Measurements from ENCODE around the gene PARD3B. TPM values are rescaled to one million over a fixed set of nuclear protein-coding genes. Genes with fewer than 3 reads are reported as not detected.
A peak's percentile ranks its signal among the peaks of the same experiment; 100 is the strongest.

PARD3B gene
- polyA plus RNA-seq, 1 donor: 14.0 TPM

DNA sequence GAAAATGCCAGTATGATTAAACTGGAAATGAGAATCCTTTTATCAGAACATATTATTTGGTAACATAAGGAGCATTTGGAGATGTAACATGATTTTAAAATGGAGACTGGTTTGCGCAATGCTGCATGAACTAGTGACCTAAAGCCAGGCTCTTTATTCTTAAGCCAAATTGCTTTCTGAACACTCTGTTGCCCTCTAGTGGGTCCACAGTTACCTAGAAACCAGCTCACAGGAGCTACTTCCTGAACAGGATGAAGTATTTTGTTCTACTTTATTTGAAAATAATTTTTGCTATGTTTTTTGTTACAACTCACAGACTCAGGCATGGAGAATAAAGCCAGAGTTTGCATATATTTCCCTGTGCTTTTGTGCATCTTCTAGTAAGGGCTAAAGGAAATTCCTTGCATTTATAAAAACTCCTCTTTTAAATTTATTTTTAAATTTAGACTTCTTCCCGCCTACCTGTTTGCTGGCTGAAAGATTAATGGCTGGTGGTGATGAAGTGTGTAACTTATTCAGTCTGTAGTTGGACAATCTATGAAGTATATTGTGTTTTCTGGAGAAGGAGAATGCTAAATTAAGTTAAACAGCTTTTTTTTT lies 146.7 kb downstream of the PARD3B start:
- Histone ChIP-seq H3K36me3 (ENCODE audit: control insufficient read depth, insufficient read depth, low read length) (peaks cover 3% of the 10 kb centered on the region), H3K27me3 (ENCODE audit: control insufficient read depth, insufficient read depth, low read length) (no peaks in the 10 kb centered on the region), H3K27ac (ENCODE audit: low read length) (no peak overlapping the region), H3K9me3 (ENCODE audit: control insufficient read depth, low read depth, low read length) (no peaks in the 10 kb centered on the region), H3K4me3 (ENCODE audit: low read length) (no peak overlapping the region), H3K4me1 (ENCODE audit: control insufficient read depth, insufficient read depth, low read length) (no peaks in the 10 kb centered on the region)
- DNase-seq: peak; percentile 68 to 75
- 100% methylated on average over 1 of the region's 2 CpGs for WGBS (ENCODE audit: insufficient coverage, low lambda C conversion rate)

DNA sequence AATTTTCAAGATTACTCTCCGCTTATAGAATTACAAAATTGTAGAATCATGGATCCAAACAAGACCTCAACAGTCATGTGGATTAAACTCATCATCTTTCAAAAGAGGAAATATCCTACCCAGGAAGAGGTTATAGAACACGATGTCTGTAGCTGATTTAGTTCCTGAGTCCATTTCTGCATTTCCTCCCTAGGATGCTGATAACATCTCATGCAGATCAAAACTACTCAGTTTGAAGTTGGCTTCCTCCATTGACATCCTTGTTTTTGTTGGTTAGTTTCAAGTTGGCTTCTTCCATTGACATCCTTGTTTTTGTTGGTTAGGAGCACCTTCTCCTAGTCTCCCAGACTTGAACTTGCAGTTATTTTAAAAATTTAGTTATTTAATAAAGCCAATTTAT lies 147.5 kb downstream of the PARD3B start:
- Histone ChIP-seq H3K9me3 (ENCODE audit: control insufficient read depth, low read depth, low read length) (no peaks in the 10 kb centered on the region), H3K4me3 (ENCODE audit: low read length) (no peak overlapping the region), H3K27ac (ENCODE audit: low read length) (no peak overlapping the region), H3K4me1 (ENCODE audit: control insufficient read depth, insufficient read depth, low read length) (no peaks in the 10 kb centered on the region), H3K27me3 (ENCODE audit: control insufficient read depth, insufficient read depth, low read length) (no peaks in the 10 kb centered on the region), H3K36me3 (ENCODE audit: control insufficient read depth, insufficient read depth, low read length) (peaks cover 3% of the 10 kb centered on the region)
- no peak for DNase-seq
- 100% methylated on average over 2 of the region's 2 CpGs for WGBS (ENCODE audit: insufficient coverage, low lambda C conversion rate)

DNA sequence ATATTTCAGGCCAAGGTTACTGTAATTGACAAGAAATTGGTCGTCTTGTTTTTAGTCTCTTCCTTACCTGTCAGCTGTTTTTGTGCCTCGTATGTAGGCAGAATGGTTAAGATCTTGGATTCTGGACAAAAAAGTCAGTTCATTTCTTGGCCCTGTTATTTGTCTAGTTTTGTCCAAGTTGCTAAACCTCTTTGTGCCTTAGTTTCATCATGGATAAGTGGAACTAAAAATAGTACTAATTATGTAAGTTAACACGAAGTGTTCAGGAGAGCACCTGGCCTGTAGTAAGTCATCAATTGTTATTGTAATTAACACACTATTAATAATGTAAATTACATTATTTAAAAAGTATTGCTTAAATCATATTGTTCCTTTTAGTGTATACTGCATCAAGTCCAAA lies 148.0 kb downstream of the PARD3B start:
- Histone ChIP-seq H3K27ac (ENCODE audit: low read length) (no peak overlapping the region), H3K36me3 (ENCODE audit: control insufficient read depth, insufficient read depth, low read length) (peaks cover 3% of the 10 kb centered on the region), H3K4me3 (ENCODE audit: low read length) (no peak overlapping the region), H3K4me1 (ENCODE audit: control insufficient read depth, insufficient read depth, low read length) (no peaks in the 10 kb centered on the region), H3K27me3 (ENCODE audit: control insufficient read depth, insufficient read depth, low read length) (no peaks in the 10 kb centered on the region), H3K9me3 (ENCODE audit: control insufficient read depth, low read depth, low read length) (no peaks in the 10 kb centered on the region)
- 100% methylated on average over 1 of the region's 3 CpGs for WGBS (ENCODE audit: insufficient coverage, low lambda C conversion rate)
- DNase-seq: no peak

DNA sequence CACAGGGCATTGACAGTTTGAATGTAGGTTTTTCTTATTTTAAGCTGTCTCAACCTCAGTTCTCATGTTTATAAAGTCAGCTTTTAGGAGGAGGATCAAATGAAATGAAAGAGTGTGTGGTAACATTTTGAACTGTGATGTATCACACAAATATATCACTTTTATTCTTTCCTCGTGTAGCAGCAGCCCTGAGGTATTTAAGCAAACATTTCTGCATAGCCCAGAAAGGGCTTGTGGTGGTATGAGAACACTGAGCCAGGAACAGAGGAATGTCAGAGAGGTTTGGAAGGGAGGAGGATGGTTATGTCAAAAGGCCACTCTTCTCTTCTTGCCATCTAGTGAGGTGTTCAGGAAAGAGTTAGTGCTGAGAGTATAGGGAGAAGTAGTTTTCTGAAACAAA lies 150.2 kb downstream of the PARD3B start:
- H3K4me3 ChIP-seq (ENCODE audit: low read length): no peak overlapping the region
- H3K9me3 ChIP-seq (ENCODE audit: control insufficient read depth, low read depth, low read length): no peaks in the 10 kb centered on the region
- H3K4me1 ChIP-seq (ENCODE audit: control insufficient read depth, insufficient read depth, low read length): no peaks in the 10 kb centered on the region
- no CpG with 5 or more reads among the region's 1 CpG for WGBS (ENCODE audit: insufficient coverage, low lambda C conversion rate)
- no peak for DNase-seq
- no peak overlapping the region for H3K27ac ChIP-seq (ENCODE audit: low read length)
- H3K36me3 ChIP-seq (ENCODE audit: control insufficient read depth, insufficient read depth, low read length): no peaks in the 10 kb centered on the region
- no peaks in the 10 kb centered on the region for H3K27me3 ChIP-seq (ENCODE audit: control insufficient read depth, insufficient read depth, low read length)

DNA sequence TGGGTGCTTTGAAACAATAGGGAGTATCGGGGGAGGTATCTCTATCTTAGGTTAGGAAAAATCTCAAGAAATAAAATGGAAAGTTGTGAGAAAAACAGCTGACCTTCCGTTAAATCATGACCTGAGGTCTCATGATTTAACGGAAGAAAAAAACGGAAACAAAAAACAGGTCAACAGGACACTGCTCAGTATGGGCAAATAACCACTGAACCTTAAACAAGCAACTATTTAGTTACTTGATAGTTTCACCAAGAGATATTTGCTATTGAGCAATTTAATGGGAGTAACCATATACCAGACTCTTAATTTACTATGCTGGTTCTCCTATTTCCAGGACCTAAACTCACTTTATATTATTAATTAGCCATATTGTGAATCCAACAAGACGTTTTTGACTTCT lies 150.8 kb downstream of the PARD3B start:
- Histone ChIP-seq H3K9me3 (ENCODE audit: control insufficient read depth, low read depth, low read length) (no peaks in the 10 kb centered on the region), H3K27ac (ENCODE audit: low read length) (no peak overlapping the region), H3K27me3 (ENCODE audit: control insufficient read depth, insufficient read depth, low read length) (no peaks in the 10 kb centered on the region), H3K4me3 (ENCODE audit: low read length) (no peak overlapping the region), H3K36me3 (ENCODE audit: control insufficient read depth, insufficient read depth, low read length) (no peaks in the 10 kb centered on the region), H3K4me1 (ENCODE audit: control insufficient read depth, insufficient read depth, low read length) (no peaks in the 10 kb centered on the region)
- DNase-seq: no peak
- 93% methylated on average over 5 of the region's 5 CpGs for WGBS (ENCODE audit: insufficient coverage, low lambda C conversion rate)

DNA sequence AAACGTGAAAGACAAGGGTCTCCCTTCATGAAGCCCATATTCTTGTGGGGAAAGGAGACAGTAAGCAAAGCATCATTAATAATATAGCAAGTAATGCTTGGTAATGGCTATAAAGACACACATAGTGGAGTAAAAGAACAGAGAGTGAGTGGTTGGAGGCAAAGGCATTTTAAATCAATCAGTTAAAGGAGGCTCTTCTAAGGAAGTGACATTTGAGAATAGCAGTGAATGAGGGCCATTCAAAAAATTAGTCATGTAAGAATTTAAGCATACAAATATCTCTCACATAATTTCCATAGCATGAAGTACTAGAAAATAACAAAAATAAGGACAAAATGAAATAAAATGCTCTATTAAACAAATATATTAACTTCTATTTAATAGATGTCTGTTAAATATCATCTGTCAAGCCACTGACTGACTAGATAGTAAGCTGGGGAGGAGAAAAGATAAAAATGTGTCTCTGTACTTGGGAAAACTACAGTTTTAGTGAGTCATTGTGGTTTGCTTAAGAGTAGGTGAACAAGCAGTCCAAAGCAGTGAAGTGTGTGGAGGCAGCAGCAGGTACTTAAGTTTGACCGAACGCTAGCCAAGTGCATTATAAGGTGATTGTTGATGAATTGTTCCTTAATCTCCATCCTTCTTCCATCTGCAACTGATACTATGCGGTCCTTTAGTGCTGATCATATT lies 160.1 kb downstream of the PARD3B start:
- Histone ChIP-seq H3K27me3 (ENCODE audit: control insufficient read depth, insufficient read depth, low read length) (no peaks in the 10 kb centered on the region), H3K4me1 (ENCODE audit: control insufficient read depth, insufficient read depth, low read length) (no peaks in the 10 kb centered on the region), H3K4me3 (ENCODE audit: low read length) (no peak overlapping the region), H3K9me3 (ENCODE audit: control insufficient read depth, low read depth, low read length) (no peaks in the 10 kb centered on the region), H3K27ac (ENCODE audit: low read length) (no peak overlapping the region), H3K36me3 (ENCODE audit: control insufficient read depth, insufficient read depth, low read length) (no peaks in the 10 kb centered on the region)
- no peak for DNase-seq
- 83% methylated on average over 1 of the region's 4 CpGs for WGBS (ENCODE audit: insufficient coverage, low lambda C conversion rate)

DNA sequence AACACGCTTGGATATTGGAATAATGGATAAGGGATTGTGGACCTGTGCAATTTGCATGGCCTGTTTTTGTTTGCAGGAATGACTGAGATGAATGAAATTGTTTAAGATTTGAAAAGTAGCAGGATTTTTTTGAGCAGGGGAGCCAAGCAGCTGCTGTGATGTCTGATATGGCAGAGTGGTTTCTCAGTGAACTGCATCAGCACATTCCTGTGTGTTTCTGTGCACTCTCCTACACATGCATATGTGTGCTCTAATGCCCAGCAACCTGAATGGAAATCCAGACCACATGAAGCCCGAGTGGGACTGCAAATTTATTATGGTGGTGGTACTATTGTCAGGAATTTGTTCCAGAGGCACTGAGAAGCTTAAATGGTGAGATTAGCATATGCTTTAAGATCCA lies 161.7 kb downstream of the PARD3B start:
- Histone ChIP-seq H3K27me3 (ENCODE audit: control insufficient read depth, insufficient read depth, low read length) (no peaks in the 10 kb centered on the region), H3K4me1 (ENCODE audit: control insufficient read depth, insufficient read depth, low read length) (no peaks in the 10 kb centered on the region), H3K4me3 (ENCODE audit: low read length) (no peak overlapping the region), H3K36me3 (ENCODE audit: control insufficient read depth, insufficient read depth, low read length) (no peaks in the 10 kb centered on the region), H3K27ac (ENCODE audit: low read length) (no peak overlapping the region), H3K9me3 (ENCODE audit: control insufficient read depth, low read depth, low read length) (no peaks in the 10 kb centered on the region)
- 71% methylated on average over 1 of the region's 2 CpGs for WGBS (ENCODE audit: insufficient coverage, low lambda C conversion rate)
- no peak for DNase-seq

DNA sequence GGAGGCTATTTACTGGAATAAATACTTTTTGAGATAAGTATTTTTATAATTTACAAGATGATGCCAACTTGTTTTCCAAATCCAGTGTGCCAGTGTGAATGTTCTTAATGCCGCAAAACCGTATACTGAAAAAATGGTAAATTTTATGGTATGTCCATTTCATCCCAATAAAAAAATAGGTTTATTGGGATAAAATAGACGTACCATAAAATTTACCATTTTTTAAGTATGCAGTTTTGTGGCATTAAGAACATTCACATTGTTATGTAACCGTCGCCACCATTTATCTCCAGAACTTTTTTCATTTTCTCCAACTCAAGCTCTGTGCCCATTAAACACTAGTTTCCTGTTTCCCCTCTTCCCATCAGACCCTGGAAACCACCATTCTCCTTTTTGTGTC lies 167.9 kb downstream of the PARD3B start:
- no peak for DNase-seq
- Histone ChIP-seq H3K4me1 (ENCODE audit: control insufficient read depth, insufficient read depth, low read length) (no peaks in the 10 kb centered on the region), H3K9me3 (ENCODE audit: control insufficient read depth, low read depth, low read length) (no peaks in the 10 kb centered on the region), H3K27me3 (ENCODE audit: control insufficient read depth, insufficient read depth, low read length) (no peaks in the 10 kb centered on the region), H3K36me3 (ENCODE audit: control insufficient read depth, insufficient read depth, low read length) (no peaks in the 10 kb centered on the region), H3K4me3 (ENCODE audit: low read length) (no peak overlapping the region), H3K27ac (ENCODE audit: low read length) (no peak overlapping the region)
- WGBS (ENCODE audit: insufficient coverage, low lambda C conversion rate): 80% methylated on average over 5 of the region's 5 CpGs

DNA sequence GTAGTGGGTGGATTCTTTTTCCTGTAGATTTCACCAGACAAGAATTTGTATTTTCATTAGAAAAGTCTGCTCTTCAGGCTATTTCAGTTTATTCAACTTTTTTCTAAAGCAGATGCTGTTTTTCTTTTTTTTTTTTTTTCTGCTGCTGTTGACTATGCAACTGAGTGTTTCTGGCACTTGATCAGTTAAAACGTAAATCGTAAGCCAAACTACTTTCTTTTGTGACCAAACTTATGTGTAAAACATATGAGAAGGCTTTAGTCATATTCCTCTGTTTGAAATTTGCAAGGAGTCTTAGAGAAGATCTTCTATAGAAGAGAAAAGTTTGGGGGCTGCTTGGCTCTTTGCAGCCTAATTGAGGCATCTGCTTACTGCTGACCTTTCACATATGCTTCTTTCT lies 170.1 kb downstream of the PARD3B start:
- no peaks in the 10 kb centered on the region for H3K9me3 ChIP-seq (ENCODE audit: control insufficient read depth, low read depth, low read length)
- no peak for DNase-seq
- WGBS (ENCODE audit: insufficient coverage, low lambda C conversion rate): no CpG with 5 or more reads among the region's 2 CpGs
- no peaks in the 10 kb centered on the region for H3K4me1 ChIP-seq (ENCODE audit: control insufficient read depth, insufficient read depth, low read length)
- H3K36me3 ChIP-seq (ENCODE audit: control insufficient read depth, insufficient read depth, low read length): no peaks in the 10 kb centered on the region
- no peak overlapping the region for H3K4me3 ChIP-seq (ENCODE audit: low read length)
- H3K27me3 ChIP-seq (ENCODE audit: control insufficient read depth, insufficient read depth, low read length): no peaks in the 10 kb centered on the region
- no peak overlapping the region for H3K27ac ChIP-seq (ENCODE audit: low read length)

DNA sequence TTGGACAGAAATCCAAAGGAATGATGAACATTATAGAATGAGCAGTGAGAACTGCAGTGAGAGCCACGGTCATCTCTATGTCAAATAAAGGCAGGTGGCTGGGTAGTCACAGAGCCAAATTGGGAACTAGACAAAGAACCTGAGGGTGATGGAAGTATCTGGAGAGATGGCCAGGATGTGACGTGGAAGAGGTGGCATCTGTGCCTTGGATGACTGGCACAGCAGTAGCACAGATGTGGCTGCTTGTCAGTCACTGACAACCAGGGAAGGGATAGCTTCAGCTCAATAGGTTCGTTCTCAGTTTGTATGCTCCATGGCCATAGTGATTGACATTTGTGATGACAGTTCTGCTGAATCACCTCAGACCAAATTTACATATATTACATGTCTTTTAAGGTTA lies 172.3 kb downstream of the PARD3B start:
- DNase-seq: no peak
- no CpG with 5 or more reads among the region's 3 CpGs for WGBS (ENCODE audit: insufficient coverage, low lambda C conversion rate)
- no peaks in the 10 kb centered on the region for H3K9me3 ChIP-seq (ENCODE audit: control insufficient read depth, low read depth, low read length)
- no peaks in the 10 kb centered on the region for H3K27me3 ChIP-seq (ENCODE audit: control insufficient read depth, insufficient read depth, low read length)
- no peaks in the 10 kb centered on the region for H3K36me3 ChIP-seq (ENCODE audit: control insufficient read depth, insufficient read depth, low read length)
- no peaks in the 10 kb centered on the region for H3K4me1 ChIP-seq (ENCODE audit: control insufficient read depth, insufficient read depth, low read length)
- H3K27ac ChIP-seq (ENCODE audit: low read length): no peak overlapping the region
- H3K4me3 ChIP-seq (ENCODE audit: low read length): no peak overlapping the region

DNA sequence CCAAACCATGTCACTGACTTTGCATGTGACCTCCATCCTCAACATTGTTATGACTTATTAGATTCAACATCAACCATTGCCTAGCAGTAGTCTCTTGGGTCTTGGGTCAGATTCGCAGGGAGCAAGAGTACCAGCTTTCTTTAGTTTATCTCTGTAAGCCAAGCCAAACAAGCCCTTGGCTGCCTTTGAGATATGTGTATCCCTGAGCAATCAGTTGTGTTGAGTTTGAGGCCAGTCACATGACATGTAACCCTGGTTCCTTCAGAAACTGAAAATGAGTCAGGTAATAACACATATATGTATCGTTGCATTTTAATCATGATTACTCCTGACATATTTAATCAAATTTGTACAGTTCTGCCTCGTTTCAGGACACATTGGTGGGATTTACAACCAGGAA lies 173.3 kb downstream of the PARD3B start:
- Histone ChIP-seq H3K36me3 (ENCODE audit: control insufficient read depth, insufficient read depth, low read length) (no peaks in the 10 kb centered on the region), H3K4me3 (ENCODE audit: low read length) (no peak overlapping the region), H3K27me3 (ENCODE audit: control insufficient read depth, insufficient read depth, low read length) (no peaks in the 10 kb centered on the region), H3K4me1 (ENCODE audit: control insufficient read depth, insufficient read depth, low read length) (no peaks in the 10 kb centered on the region), H3K9me3 (ENCODE audit: control insufficient read depth, low read depth, low read length) (no peaks in the 10 kb centered on the region), H3K27ac (ENCODE audit: low read length) (no peak overlapping the region)
- no CpG with 5 or more reads among the region's 3 CpGs for WGBS (ENCODE audit: insufficient coverage, low lambda C conversion rate)
- no peak for DNase-seq

Measured in large intestine (tissue), 3 donors.